CD4-positive, alpha-beta memory T cell (primary cell): Measurements from ENCODE around the gene LRRC14B. TPM values are rescaled to one million over a fixed set of nuclear protein-coding genes. Genes with fewer than 3 reads are reported as not detected.

ENCODE experiments used
- CTCF ChIA-PET: fragments of 350-600 bp; sonication (Branson Sonifier 250); formaldehyde crosslinking; loops from one replicate; lab custom pipeline; 2021; ENCODE audit warnings: inconsistent platforms; ENCODE audit not compliant: partially characterized antibody; lab: Charles Lee
- POLR2A ChIA-PET: fragments of 350-600 bp; sonication (Branson Sonifier 250); formaldehyde crosslinking; loops from one replicate; lab custom pipeline; 2021; ENCODE audit not compliant: partially characterized antibody; lab: Charles Lee
- DNase-seq, 5 donors: peaks; one replicate each; pipeline versions ENCODE4 v3.0.0 to v3.0.0-alpha.2; 2020 to 2022; ENCODE audit warnings: mixed read lengths in 1 of 5
- H3K27ac ChIP-seq: one replicate; pipeline ENCODE4 v1.7.0; 2013; ENCODE audit warnings: low read depth, low read length
- H3K27me3 ChIP-seq: 2 replicates; pipeline ENCODE4 v1.7.0; 2013; ENCODE audit warnings: mild to moderate bottlenecking, low read length, moderate library complexity; ENCODE audit not compliant: insufficient read depth
- H3K36me3 ChIP-seq: 2 replicates; pipeline ENCODE4 v1.7.0; 2013; ENCODE audit warnings: mild to moderate bottlenecking, low read length, moderate library complexity; ENCODE audit not compliant: insufficient read depth
- H3K4me1 ChIP-seq: 2 replicates; pipeline ENCODE4 v1.7.0; 2013; ENCODE audit warnings: mild to moderate bottlenecking, low read length, moderate library complexity; ENCODE audit not compliant: insufficient read depth
- H3K4me3 ChIP-seq, 2 donors: one replicate each; pipeline ENCODE4 v1.7.0; 2013; ENCODE audit warnings: low read length in 2 of 2, mild to moderate bottlenecking in 1 of 2
- H3K9me3 ChIP-seq, 2 donors: one replicate each; pipeline ENCODE4 v1.7.0; 2013; ENCODE audit warnings: low read length in 2 of 2, control low read depth in 1 of 2; ENCODE audit not compliant: control insufficient read depth in 1 of 2
- H3K27ac Mint-ChIP-seq, 7 donors: one replicate each; pipeline ENCODE4 v1.8.0; 2020 to 2021; ENCODE audit warnings: mixed read lengths in 7 of 7, mild to moderate bottlenecking in 6 of 7, inconsistent platforms in 3 of 7, moderate library complexity in 3 of 7
- H3K27me3 Mint-ChIP-seq, 2 donors: one replicate each; pipeline ENCODE4 v1.8.0; 2020 to 2021; ENCODE audit warnings: mixed read lengths in 2 of 2
- H3K36me3 Mint-ChIP-seq, 2 donors: one replicate each; pipeline ENCODE4 v1.8.0; 2020 to 2021; ENCODE audit warnings: mixed read lengths in 2 of 2, inconsistent platforms in 1 of 2, mild to moderate bottlenecking in 1 of 2
- H3K4me1 Mint-ChIP-seq, 4 donors: one replicate each; pipeline ENCODE4 v1.8.0; 2020 to 2021; ENCODE audit warnings: mixed read lengths in 4 of 4, mild to moderate bottlenecking in 1 of 4
- H3K4me3 Mint-ChIP-seq, 8 donors: one replicate each; pipeline ENCODE4 v1.8.0; 2020 to 2021; ENCODE audit warnings: mixed read lengths in 8 of 8, mild to moderate bottlenecking in 7 of 8, moderate library complexity in 6 of 8, inconsistent platforms in 3 of 8
- H3K9me3 Mint-ChIP-seq, 8 donors: one replicate each; pipeline ENCODE4 v1.8.0; 2020 to 2021; ENCODE audit warnings: mixed read lengths in 8 of 8, mild to moderate bottlenecking in 5 of 8, inconsistent platforms in 3 of 8, moderate library complexity in 1 of 8
- intact Hi-C: fragments of 100-400 bp; cut with micrococcal nuclease; formaldehyde crosslinking; loops from one replicate; pipeline ENCODE4 v1.15.1; 2023
- polyA plus RNA-seq, 2 donors: library from polyadenylated mRNA; unstranded; fragments of 300-500 nt; fragmentation: Illumina TruSeq; gene quantifications; one replicate each; pipeline ENCODE4 v1.2.3, GENCODE V29; 2021
- total RNA-seq, 2 experiments: library from RNA; stranded (reverse); gene quantifications; one replicate each; pipeline ENCODE4 v1.2.3, GENCODE V29; 2021

The LRRC14B gene
- total and polyA plus RNA-seq, 4 experiments from 2014 or later: 0.15 TPM; not detected in 3

DNA sequence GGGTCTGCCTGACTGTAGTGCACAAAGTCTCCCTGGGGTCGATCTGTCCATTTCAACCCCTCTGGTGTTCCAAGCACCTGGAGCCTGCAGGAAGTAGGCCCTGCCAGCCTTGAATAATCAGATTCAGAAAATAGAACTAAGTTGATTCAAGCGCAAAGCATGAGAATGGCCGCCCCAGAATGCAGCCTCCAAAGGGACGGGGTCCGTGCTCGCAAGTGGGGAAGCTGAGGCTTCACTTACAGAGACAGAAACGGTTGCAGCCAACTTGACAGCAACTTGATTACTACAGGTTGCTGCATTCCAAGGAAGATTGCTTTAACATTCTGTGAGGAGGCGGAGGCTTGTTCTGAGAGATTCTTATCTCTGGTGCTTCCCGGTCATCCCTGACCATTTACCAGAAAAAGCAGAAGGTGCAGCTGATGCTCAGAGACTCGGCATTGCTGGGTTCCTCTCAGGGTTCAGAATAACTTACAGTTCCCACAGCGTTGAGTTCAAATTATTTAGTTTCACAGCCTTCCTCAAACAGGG is 14.9 kb upstream of the LRRC14B start:
- ChIA-PET POLR2A (no interaction called here), CTCF (interaction anchor here (0.6 kb wide), 1 partner anchor 172 kb away, joined by 3 read pairs; no protein-coding TSS in a partner anchor)
- H3K9me3 ChIP-seq: no peaks in the 10 kb centered on the region
- no peaks in the 10 kb centered on the region for H3K4me1 ChIP-seq
- H3K4me3 Mint-ChIP-seq: no peak overlapping the region
- no peaks in the 10 kb centered on the region for H3K4me1 Mint-ChIP-seq
- H3K27ac ChIP-seq: no peak overlapping the region
- H3K9me3 Mint-ChIP-seq: no peaks in the 10 kb centered on the region
- H3K27me3 Mint-ChIP-seq: peaks cover 5 to 16% of the 10 kb centered on the region in 2 donors
- no peak overlapping the region for H3K4me3 ChIP-seq
- no peaks in the 10 kb centered on the region for H3K36me3 Mint-ChIP-seq
- H3K27me3 ChIP-seq: peaks cover 3% of the 10 kb centered on the region
- intact Hi-C loops: no loop called here
- no peaks in the 10 kb centered on the region for H3K36me3 ChIP-seq
- no peak overlapping the region for H3K27ac Mint-ChIP-seq
- DNase-seq: no peak

DNA sequence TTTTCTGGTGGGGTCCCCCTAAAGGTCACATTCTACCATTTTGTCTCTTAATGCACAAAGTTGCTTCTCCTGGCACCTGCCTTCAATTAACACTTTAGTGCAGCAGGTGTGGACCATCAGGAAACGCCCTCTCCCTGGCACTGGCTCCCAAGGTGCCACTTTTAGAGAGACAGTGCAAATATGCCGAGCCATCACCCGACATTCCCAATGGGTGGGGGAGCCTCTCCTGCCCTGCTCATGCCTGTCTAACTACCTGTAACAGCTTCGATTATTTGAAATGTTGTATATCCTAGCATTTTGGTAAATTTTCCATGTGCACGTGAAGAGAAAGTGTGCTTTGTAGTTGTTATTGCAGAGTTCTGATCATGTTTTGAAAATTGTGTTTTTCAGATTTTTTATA is 13.2 kb upstream of the LRRC14B start:
- peaks cover 3% of the 10 kb centered on the region for H3K27me3 ChIP-seq
- intact Hi-C loops: no loop called here
- H3K27ac ChIP-seq: no peak overlapping the region
- H3K27me3 Mint-ChIP-seq: peaks cover 5 to 13% of the 10 kb centered on the region in 2 donors
- H3K4me3 ChIP-seq: no peak overlapping the region
- H3K27ac Mint-ChIP-seq: peak overlapping the region in 1 of 7 donors; percentile 55
- H3K36me3 ChIP-seq: no peaks in the 10 kb centered on the region
- no peaks in the 10 kb centered on the region for H3K36me3 Mint-ChIP-seq
- no peak for DNase-seq
- no peaks in the 10 kb centered on the region for H3K4me1 ChIP-seq
- no peak overlapping the region for H3K4me3 Mint-ChIP-seq
- POLR2A ChIA-PET: no interaction called here
- H3K9me3 Mint-ChIP-seq: no peaks in the 10 kb centered on the region
- CTCF ChIA-PET: no interaction called here
- no peaks in the 10 kb centered on the region for H3K9me3 ChIP-seq
- no peaks in the 10 kb centered on the region for H3K4me1 Mint-ChIP-seq

DNA sequence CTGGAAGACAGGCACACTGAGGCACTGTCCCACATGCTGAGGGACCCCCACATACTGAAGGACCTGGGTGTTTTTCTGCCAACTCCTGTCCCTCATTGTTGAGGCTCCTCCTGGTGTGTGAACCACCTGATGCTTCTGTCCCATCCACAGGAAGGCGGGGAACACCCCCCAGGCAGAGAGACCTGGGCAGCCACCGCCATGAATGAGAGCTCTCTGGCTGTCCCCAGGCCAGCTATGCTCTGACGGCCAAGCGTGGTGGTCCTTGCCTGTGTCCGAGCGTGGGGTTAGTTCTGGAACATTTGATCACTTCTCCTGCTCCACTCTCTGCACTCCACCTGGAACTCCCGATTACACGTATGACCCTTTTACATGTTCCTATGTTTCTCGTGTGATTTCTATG is 11.9 kb upstream of the LRRC14B start:
- POLR2A ChIA-PET: no interaction called here
- intact Hi-C loops: no loop called here

DNA sequence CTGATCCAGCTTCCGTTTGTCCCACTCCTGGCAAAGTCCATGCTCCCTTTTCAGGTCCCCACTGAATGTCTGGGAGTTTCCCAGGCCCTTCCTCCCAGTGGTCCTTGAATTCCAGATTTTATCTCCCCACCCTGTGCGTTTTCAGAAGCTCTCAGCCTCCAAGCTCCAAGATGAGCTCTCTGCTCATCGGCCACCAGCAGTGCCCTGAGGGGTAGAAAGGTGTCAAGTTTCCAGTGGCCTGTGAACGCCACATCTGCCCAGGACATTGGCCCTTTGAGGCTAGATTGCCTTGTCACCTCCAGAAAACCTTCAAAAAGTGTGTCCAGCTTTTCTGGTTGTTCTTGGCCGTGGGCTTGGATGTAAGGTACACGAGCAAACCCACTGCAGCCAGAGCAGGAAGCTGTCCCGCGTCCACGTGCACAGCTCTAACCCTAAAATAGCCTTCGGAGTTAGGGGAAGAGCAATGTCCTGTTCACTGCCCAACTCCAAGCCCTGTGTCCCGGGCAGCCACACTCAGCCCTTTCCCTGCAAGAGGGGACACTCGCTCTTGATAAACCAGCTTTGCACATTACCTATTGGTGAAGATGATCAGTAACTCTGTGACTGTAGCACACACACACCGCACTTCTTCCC is 10.9 kb upstream of the LRRC14B start:
- H3K9me3 ChIP-seq: no peaks in the 10 kb centered on the region
- H3K27ac ChIP-seq: no peak overlapping the region
- no peaks in the 10 kb centered on the region for H3K9me3 Mint-ChIP-seq
- H3K4me1 Mint-ChIP-seq: no peaks in the 10 kb centered on the region
- H3K27ac Mint-ChIP-seq: no peak overlapping the region
- no peaks in the 10 kb centered on the region for H3K36me3 ChIP-seq
- peaks cover 3% of the 10 kb centered on the region for H3K27me3 ChIP-seq
- H3K4me1 ChIP-seq: no peaks in the 10 kb centered on the region
- no peak overlapping the region for H3K4me3 ChIP-seq
- intact Hi-C loops: no loop called here
- no peaks in the 10 kb centered on the region for H3K36me3 Mint-ChIP-seq
- H3K27me3 Mint-ChIP-seq: peaks cover 2 to 11% of the 10 kb centered on the region in 2 donors
- no peak overlapping the region for H3K4me3 Mint-ChIP-seq
- CTCF ChIA-PET: interaction anchor here (1.4 kb wide), 1 partner anchor 8 kb away, joined by 6 read pairs; no protein-coding TSS in a partner anchor
- POLR2A ChIA-PET: no interaction called here
- DNase-seq: no peak

More for the DNA sequence above, 11.9 kb upstream of the LRRC14B start:
- no peaks in the 10 kb centered on the region for H3K4me1 ChIP-seq
- CTCF ChIA-PET: no interaction called here
- DNase-seq: no peak
- H3K9me3 Mint-ChIP-seq: no peaks in the 10 kb centered on the region
- no peaks in the 10 kb centered on the region for H3K36me3 ChIP-seq
- H3K27me3 Mint-ChIP-seq: peaks cover 4 to 13% of the 10 kb centered on the region in 2 donors
- no peak overlapping the region for H3K27ac ChIP-seq
- H3K4me3 ChIP-seq: no peak overlapping the region
- H3K27ac Mint-ChIP-seq: no peak overlapping the region
- peaks cover 3% of the 10 kb centered on the region for H3K27me3 ChIP-seq
- H3K4me3 Mint-ChIP-seq: no peak overlapping the region
- H3K4me1 Mint-ChIP-seq: no peaks in the 10 kb centered on the region
- no peaks in the 10 kb centered on the region for H3K9me3 ChIP-seq
- H3K36me3 Mint-ChIP-seq: no peaks in the 10 kb centered on the region

DNA sequence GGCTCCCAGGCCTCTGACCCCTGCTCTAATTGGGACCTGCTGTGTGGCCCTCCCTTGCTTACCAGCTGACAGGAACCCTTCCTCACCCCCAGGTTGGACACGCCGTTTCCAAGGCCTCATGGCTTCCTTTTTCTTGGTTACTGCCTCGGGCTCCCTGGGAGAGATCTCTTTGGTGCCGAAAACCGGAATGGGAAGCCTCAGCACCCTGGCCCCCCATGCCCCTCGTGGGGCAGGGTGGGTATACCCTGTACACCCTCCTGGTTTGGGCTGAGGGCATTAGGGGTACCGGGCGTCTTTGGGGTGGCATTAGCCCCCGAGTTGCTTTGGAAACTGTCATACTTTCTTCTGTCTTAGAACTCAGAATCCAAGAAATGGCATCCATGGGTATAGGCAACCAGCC is 10.1 kb upstream of the LRRC14B start:
- Mint-ChIP-seq H3K27ac (no peak overlapping the region), H3K4me3 (no peak overlapping the region), H3K4me1 (no peaks in the 10 kb centered on the region), H3K9me3 (no peaks in the 10 kb centered on the region), H3K27me3 (peaks cover 2 to 11% of the 10 kb centered on the region in 2 donors), H3K36me3 (no peaks in the 10 kb centered on the region)
- ChIA-PET POLR2A (no interaction called here), CTCF (interaction anchor here (1.4 kb wide), 1 partner anchor 8 kb away, joined by 6 read pairs; no protein-coding TSS in a partner anchor)
- no peak overlapping the region for H3K4me3 ChIP-seq
- H3K9me3 ChIP-seq: no peaks in the 10 kb centered on the region
- DNase-seq: no peak
- H3K36me3 ChIP-seq: no peaks in the 10 kb centered on the region
- H3K27me3 ChIP-seq: peaks cover 3% of the 10 kb centered on the region
- H3K27ac ChIP-seq: no peak overlapping the region
- H3K4me1 ChIP-seq: no peaks in the 10 kb centered on the region
- intact Hi-C loops: no loop called here

DNA sequence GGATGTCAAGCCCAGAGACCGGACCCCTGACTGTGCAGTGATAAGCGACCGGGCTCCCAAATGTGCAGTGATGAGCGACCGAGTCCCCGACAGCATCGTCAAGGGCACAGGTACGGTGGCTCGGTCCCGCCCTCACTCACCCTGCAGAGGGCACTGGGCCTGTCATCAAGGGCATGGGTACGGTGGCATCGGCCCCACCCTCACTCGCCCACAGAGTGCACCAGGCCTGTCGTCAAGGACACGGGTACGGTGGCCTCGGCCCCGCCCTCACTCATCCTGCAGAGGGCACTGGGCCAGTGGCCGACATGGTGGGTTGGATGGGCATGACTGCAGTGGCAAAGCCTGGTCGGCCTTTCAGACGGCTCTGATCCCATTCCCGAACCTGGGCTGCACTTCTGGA is 9.7 kb upstream of the LRRC14B start:
- no peak overlapping the region for H3K27ac ChIP-seq
- H3K27ac Mint-ChIP-seq: no peak overlapping the region
- CTCF ChIA-PET: no interaction called here
- H3K9me3 Mint-ChIP-seq: no peaks in the 10 kb centered on the region
- H3K4me3 Mint-ChIP-seq: no peak overlapping the region
- peaks cover 2 to 11% of the 10 kb centered on the region in 2 donors for H3K27me3 Mint-ChIP-seq
- no peaks in the 10 kb centered on the region for H3K4me1 Mint-ChIP-seq
- no peaks in the 10 kb centered on the region for H3K36me3 Mint-ChIP-seq
- peaks cover 3% of the 10 kb centered on the region for H3K27me3 ChIP-seq
- no peaks in the 10 kb centered on the region for H3K36me3 ChIP-seq
- intact Hi-C loops: no loop called here
- POLR2A ChIA-PET: no interaction called here
- H3K4me3 ChIP-seq: no peak overlapping the region
- H3K9me3 ChIP-seq: no peaks in the 10 kb centered on the region
- H3K4me1 ChIP-seq: no peaks in the 10 kb centered on the region
- DNase-seq: no peak

DNA sequence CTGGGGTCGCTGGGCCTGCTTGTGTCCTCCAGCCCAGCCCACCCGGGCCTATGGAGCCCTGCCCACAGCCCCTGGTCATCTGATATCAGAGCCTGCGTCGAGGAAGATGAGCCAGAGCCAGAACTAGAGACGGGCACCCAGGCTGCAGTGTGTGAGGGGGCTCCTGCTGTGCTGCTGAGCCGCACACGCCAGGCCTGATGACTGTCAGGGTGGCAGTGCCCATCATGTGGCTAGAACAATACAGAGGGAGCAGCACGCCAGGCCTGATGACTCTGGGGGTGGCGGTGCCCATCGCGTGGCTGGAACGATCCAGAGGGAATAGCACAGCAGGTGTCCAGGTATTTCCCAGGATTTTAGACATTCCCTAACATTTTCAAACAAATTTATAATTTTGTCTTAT is 9.2 kb upstream of the LRRC14B start:
- no peak for DNase-seq
- Histone ChIP-seq H3K4me1 (no peaks in the 10 kb centered on the region), H3K27me3 (peaks cover 3% of the 10 kb centered on the region), H3K36me3 (no peaks in the 10 kb centered on the region), H3K9me3 (no peaks in the 10 kb centered on the region), H3K4me3 (no peak overlapping the region), H3K27ac (no peak overlapping the region)
- ChIA-PET CTCF (no interaction called here), POLR2A (no interaction called here)
- Mint-ChIP-seq H3K27ac (no peak overlapping the region), H3K4me3 (no peak overlapping the region), H3K27me3 (peaks cover 2 to 11% of the 10 kb centered on the region in 2 donors), H3K4me1 (no peaks in the 10 kb centered on the region), H3K9me3 (no peaks in the 10 kb centered on the region), H3K36me3 (no peaks in the 10 kb centered on the region)
- intact Hi-C loops: no loop called here
